Tongue (tissue), 2 donors: Measurements from ENCODE around the gene IGFBP4. TPM values are rescaled to one million over a fixed set of nuclear protein-coding genes. Genes with fewer than 3 reads are reported as not detected.
"Not testable (repeated sequence)": the region's sequence is repeated elsewhere in the genome, so short reads cannot be mapped to it uniquely, and the experiment has no call there.

ENCODE experiments used
- DNase-seq: peaks from one replicate; pipeline ENCODE4 v3.0.0-alpha.2; 2015
- total RNA-seq: library from RNA; depleted of rRNA; stranded (reverse); fragments of >200 nt; gene quantifications from one replicate; pipeline ENCODE4 v1.2.3, GENCODE V29; 2014

IGFBP4 gene
- 205 TPM for total RNA-seq

GRCh38 chr17:40443196-40443987, at the start of gene IGFBP4:
IGFBP4 (plus strand) TSS chr17:40443450; CDS start chr17:40443736, 286 bp downstream.
- peak; percentile 88 for DNase-seq

- DNase-seq, result peak; percentile 78
Observed at GRCh38 chr17:40399185-40399584, 44.1 kb upstream of the IGFBP4 start.

GRCh38 chr17:40402668-40403067, 40.6 kb upstream of the IGFBP4 start:
- DNase-seq, result no peak

- no peak for DNase-seq
Observed at GRCh38 chr17:40404003-40404402, 39.2 kb upstream of the IGFBP4 start.

- DNase-seq, result no peak
Observed at GRCh38 chr17:40407460-40407859, 35.8 kb upstream of the IGFBP4 start.

- not testable (repeated sequence) for DNase-seq
Observed at GRCh38 chr17:40409540-40409939, 33.7 kb upstream of the IGFBP4 start.

GRCh38 chr17:40410082-40410481, 33.2 kb upstream of the IGFBP4 start:
- DNase-seq, result no peak

- no peak for DNase-seq
Observed at GRCh38 chr17:40411821-40412220, 31.4 kb upstream of the IGFBP4 start.

GRCh38 chr17:40412880-40413279, 30.4 kb upstream of the IGFBP4 start:
- DNase-seq, result no peak

GRCh38 chr17:40414312-40414711, 28.9 kb upstream of the IGFBP4 start:
- not testable (repeated sequence) for DNase-seq

GRCh38 chr17:40415390-40415789, 27.9 kb upstream of the IGFBP4 start:
- peak; percentile 56 for DNase-seq

GRCh38 chr17:40416671-40417070, 26.6 kb upstream of the IGFBP4 start:
- DNase-seq, result no peak

GRCh38 chr17:40417258-40417608, 26.0 kb upstream of the IGFBP4 start:
- DNase-seq, result peak; percentile 25

GRCh38 chr17:40417609-40418427, 25.4 kb upstream of the IGFBP4 start, which contains the start of gene TOP2A:
TOP2A (minus strand) TSS chr17:40417896; CDS start chr17:40417791, 105 bp downstream.
- DNase-seq, result peak; percentile 100

GRCh38 chr17:40418428-40418706, 24.9 kb upstream of the IGFBP4 start:
- no peak for DNase-seq

- DNase-seq, result no peak
Observed at GRCh38 chr17:40419559-40420331, 23.5 kb upstream of the IGFBP4 start.

- peak; percentile 37 for DNase-seq
Observed at GRCh38 chr17:40422990-40423633, 20.1 kb upstream of the IGFBP4 start.

GRCh38 chr17:40425741-40426140, 17.5 kb upstream of the IGFBP4 start:
- DNase-seq, result no peak

- DNase-seq, result no peak
Observed at GRCh38 chr17:40427002-40427491, 16.2 kb upstream of the IGFBP4 start.

- no peak for DNase-seq
Observed at GRCh38 chr17:40430272-40431230, 12.7 kb upstream of the IGFBP4 start.

- no peak for DNase-seq
Observed at GRCh38 chr17:40431231-40431602, 12.0 kb upstream of the IGFBP4 start.
